ENCODE results near the gene PRSS22. TPM values are rescaled to one million over a fixed set of nuclear protein-coding genes. Genes with fewer than 3 reads are reported as not detected.

Gene PRSS22
- polyA plus RNA-seq, 1 experiment: 0.11 TPM

GRCh38 chr16:2804728-2805127, 53.2 kb downstream of the PRSS22 start:
- CTCF ChIA-PET: no interaction called here

GRCh38 chr16:2803545-2804195, 54.3 kb downstream of the PRSS22 start:
- CTCF ChIA-PET: no interaction called here
- POLR2A ChIA-PET: no interaction called here
- no peak overlapping the region for H3K27ac ChIP-seq (ENCODE audit: low read depth, low read length)
- H3K9me3 ChIP-seq (ENCODE audit: control insufficient read depth, insufficient read depth, low read length): peaks cover 13% of the 10 kb centered on the region
- H3K4me3 ChIP-seq (ENCODE audit: low read depth, low read length): no peak overlapping the region
- DNase-seq (ENCODE audit: low read depth, low spot score): no peak
- TF ChIP-seq, protein P1, sequence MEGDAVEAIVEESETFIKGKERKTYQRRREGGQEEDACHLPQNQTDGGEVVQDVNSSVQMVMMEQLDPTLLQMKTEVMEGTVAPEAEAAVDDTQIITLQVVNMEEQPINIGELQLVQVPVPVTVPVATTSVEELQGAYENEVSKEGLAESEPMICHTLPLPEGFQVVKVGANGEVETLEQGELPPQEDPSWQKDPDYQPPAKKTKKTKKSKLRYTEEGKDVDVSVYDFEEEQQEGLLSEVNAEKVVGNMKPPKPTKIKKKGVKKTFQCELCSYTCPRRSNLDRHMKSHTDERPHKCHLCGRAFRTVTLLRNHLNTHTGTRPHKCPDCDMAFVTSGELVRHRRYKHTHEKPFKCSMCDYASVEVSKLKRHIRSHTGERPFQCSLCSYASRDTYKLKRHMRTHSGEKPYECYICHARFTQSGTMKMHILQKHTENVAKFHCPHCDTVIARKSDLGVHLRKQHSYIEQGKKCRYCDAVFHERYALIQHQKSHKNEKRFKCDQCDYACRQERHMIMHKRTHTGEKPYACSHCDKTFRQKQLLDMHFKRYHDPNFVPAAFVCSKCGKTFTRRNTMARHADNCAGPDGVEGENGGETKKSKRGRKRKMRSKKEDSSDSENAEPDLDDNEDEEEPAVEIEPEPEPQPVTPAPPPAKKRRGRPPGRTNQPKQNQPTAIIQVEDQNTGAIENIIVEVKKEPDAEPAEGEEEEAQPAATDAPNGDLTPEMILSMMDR (IDR thresholded peaks at IDR 0.05; ENCODE audit: low read depth, low read length): no peak
- H3K27me3 ChIP-seq (ENCODE audit: control insufficient read depth, insufficient read depth, low read length): peaks cover 17% of the 10 kb centered on the region

More at GRCh38 chr16:2804728-2805127, 53.2 kb downstream of the PRSS22 start:
- no peak for DNase-seq (ENCODE audit: low read depth, low spot score)
- Histone ChIP-seq H3K27me3 (ENCODE audit: control insufficient read depth, insufficient read depth, low read length) (peaks cover 20% of the 10 kb centered on the region), H3K4me3 (ENCODE audit: low read depth, low read length) (no peak overlapping the region), H3K27ac (ENCODE audit: low read depth, low read length) (no peak overlapping the region), H3K9me3 (ENCODE audit: control insufficient read depth, insufficient read depth, low read length) (peaks cover 13% of the 10 kb centered on the region)
- POLR2A ChIA-PET: no interaction called here
- TF ChIP-seq, protein P1 (IDR thresholded peaks at IDR 0.05; ENCODE audit: low read depth, low read length): no peak

Other genes with a start within 250 kb of the PRSS22 start
- 27.7 and 27.8 TPM in 2 replicates for gene KCTD5, start 175.6 kb downstream of the PRSS22 start, polyA plus RNA-seq (2011; rRNA removed)
- gene PRSS27, start 137.9 kb downstream of the PRSS22 start, polyA plus RNA-seq (2011; rRNA removed): 0.32 and 0.46 TPM in 2 replicates
- 80.5 and 116 TPM in 2 replicates for gene SRRM2, start 105.5 kb downstream of the PRSS22 start, polyA plus RNA-seq (2011; rRNA removed)
- gene ELOB, start 80.9 kb downstream of the PRSS22 start, polyA plus RNA-seq (2011; rRNA removed): 146 and 230 TPM in 2 replicates
- not detected in 2 replicates for gene PRSS33, start 70.6 kb downstream of the PRSS22 start, polyA plus RNA-seq (2011; rRNA removed)
- not detected in 2 replicates for gene PRSS41, start 59.7 kb downstream of the PRSS22 start, polyA plus RNA-seq (2011; rRNA removed)
- 0.17 and 0.47 TPM in 2 replicates for gene PRSS21, start 40.9 kb downstream of the PRSS22 start, polyA plus RNA-seq (2011; rRNA removed)
- gene ZG16B, start 27.9 kb downstream of the PRSS22 start, polyA plus RNA-seq (2011; rRNA removed): 0.40 and 0.48 TPM in 2 replicates
- gene FLYWCH2, start 25.0 kb upstream of the PRSS22 start, polyA plus RNA-seq (2011; rRNA removed): 22.4 and 37.5 TPM in 2 replicates
- 15.1 and 19.8 TPM in 2 replicates for gene FLYWCH1, start 53.8 kb upstream of the PRSS22 start, polyA plus RNA-seq (2011; rRNA removed)
- 0.04 TPM in 1 of 2 replicates, not detected in the other for gene KREMEN2, start 106.1 kb upstream of the PRSS22 start, polyA plus RNA-seq (2011; rRNA removed)
- gene PAQR4, start 111.2 kb upstream of the PRSS22 start, polyA plus RNA-seq (2011; rRNA removed): 1.2 and 1.9 TPM in 2 replicates
- 1.2 and 1.3 TPM in 2 replicates for gene PKMYT1, start 122.3 kb upstream of the PRSS22 start, polyA plus RNA-seq (2011; rRNA removed)
- not detected in 2 replicates for gene CLDN9, start 154.8 kb upstream of the PRSS22 start, polyA plus RNA-seq (2011; rRNA removed)
- gene CLDN6, start 160.0 kb upstream of the PRSS22 start, polyA plus RNA-seq (2011; rRNA removed): 0.07 and 0.10 TPM in 2 replicates
- gene TNFRSF12A, start 162.2 kb upstream of the PRSS22 start, polyA plus RNA-seq (2011; rRNA removed): 67.3 and 97.1 TPM in 2 replicates
- 51.6 and 73.4 TPM in 2 replicates for gene HCFC1R1, start 165.8 kb upstream of the PRSS22 start, polyA plus RNA-seq (2011; rRNA removed)
- 14.5 and 16.7 TPM in 2 replicates for gene THOC6, start 165.9 kb upstream of the PRSS22 start, polyA plus RNA-seq (2011; rRNA removed)
- gene BICDL2, start 178.8 kb upstream of the PRSS22 start, polyA plus RNA-seq (2011; rRNA removed): not detected in 2 replicates
- gene MMP25, start 188.4 kb upstream of the PRSS22 start, polyA plus RNA-seq (2011; rRNA removed): not detected in 2 replicates
- gene IL32, start 207.5 kb upstream of the PRSS22 start, polyA plus RNA-seq (2011; rRNA removed): 30.3 and 37.9 TPM in 2 replicates
- gene ZSCAN10, start 241.1 kb upstream of the PRSS22 start, polyA plus RNA-seq (2011; rRNA removed): not detected in 2 replicates